Endodermal cell (in vitro differentiated cells): ENCODE results near the gene GPBP1. TPM values are rescaled to one million over a fixed set of nuclear protein-coding genes. Genes with fewer than 3 reads are reported as not detected.
"Not testable (repeated sequence)": the region's sequence is repeated elsewhere in the genome, so short reads cannot be mapped to it uniquely, and the experiment has no call there.

ENCODE experiments used
- DNase-seq: peaks from one replicate; pipeline ENCODE4 v3.0.0-alpha.2; 2017
- H3K27ac ChIP-seq: 2 replicates; pipeline ENCODE4 v1.5.1; 2013; ENCODE audit warnings: mild to moderate bottlenecking, low read depth, low read length, moderate library complexity
- H3K27me3 ChIP-seq: 2 replicates; pipeline ENCODE4 v1.6.1; 2013; ENCODE audit warnings: mild to moderate bottlenecking, low read length, moderate library complexity; ENCODE audit not compliant: insufficient read depth, control insufficient read depth, poor library complexity, severe bottlenecking
- H3K36me3 ChIP-seq: 2 replicates; pipeline ENCODE4 v1.7.0; 2013; ENCODE audit warnings: mild to moderate bottlenecking, low read length, moderate library complexity; ENCODE audit not compliant: control insufficient read depth, insufficient read depth
- H3K4me1 ChIP-seq: one replicate; pipeline ENCODE4 v1.7.0; 2013; ENCODE audit warnings: low read length; ENCODE audit not compliant: control insufficient read depth, insufficient read depth
- H3K4me3 ChIP-seq: 2 replicates; pipeline ENCODE4 v1.5.1; 2013; ENCODE audit warnings: mild to moderate bottlenecking, low read length, moderate library complexity
- H3K9ac ChIP-seq: 2 replicates; pipeline ENCODE4 v1.6.1; 2013; ENCODE audit warnings: mild to moderate bottlenecking, low read length, moderate library complexity; ENCODE audit not compliant: poor library complexity, severe bottlenecking; ENCODE audit errors: extremely low read depth
- H3K9me3 ChIP-seq: 2 replicates; pipeline ENCODE4 v1.6.1; 2013; ENCODE audit warnings: mild to moderate bottlenecking, low read length, moderate library complexity; ENCODE audit not compliant: control insufficient read depth
- H3K27ac Mint-ChIP-seq: 2 replicates; pipeline ENCODE4 v1.8.0; 2020; ENCODE audit warnings: mixed read lengths
- H3K27me3 Mint-ChIP-seq: 2 replicates; pipeline ENCODE4 v1.8.0; 2021; ENCODE audit warnings: mild to moderate bottlenecking, mixed read lengths; ENCODE audit not compliant: insufficient read depth
- H3K36me3 Mint-ChIP-seq: 2 replicates; pipeline ENCODE4 v1.8.0; 2020; ENCODE audit warnings: low read depth, mixed read lengths
- H3K4me1 Mint-ChIP-seq: 2 replicates; pipeline ENCODE4 v1.8.0; 2020; ENCODE audit warnings: mixed read lengths
- H3K4me3 Mint-ChIP-seq: 2 replicates; pipeline ENCODE4 v1.8.0; 2020; ENCODE audit warnings: mild to moderate bottlenecking, moderate library complexity, mixed read lengths
- H3K9me3 Mint-ChIP-seq: 2 replicates; pipeline ENCODE4 v1.8.0; 2020; ENCODE audit warnings: mild to moderate bottlenecking, mixed read lengths
- CTCF ChIP-seq: fragments of 200-600 bp; sonication (generic); conservative IDR thresholded peaks from 2 replicates; pipeline ENCODE4 v1.5.0; 2021; ENCODE audit warnings: antibody characterized with exemption, mild to moderate bottlenecking
- WGBS, 2 experiments: methylation state at CpG; one replicate each; pipeline versions ENCODE4 v1.1.5 to v1.1.7; 2013; ENCODE audit warnings: missing lambda C conversion rate in 2 of 2, mixed read lengths in 1 of 2; ENCODE audit not compliant: insufficient coverage in 1 of 2, insufficient read length in 1 of 2; 5-methylcytosine and 5-hydroxymethylcytosine counted together
- total RNA-seq, 2 donors: library from RNA; stranded (reverse); fragmentation: NEBNext Ultra II Directional in 1 of 2; extraction: Animal tissue kit (Norgen Biotek cat#: 25700) in 1 of 2; gene quantifications; 2 replicates in 1 of 2; 3 replicates in 1 of 2; pipeline ENCODE4 v1.2.1, GENCODE V29; 2021

GPBP1 gene
- total RNA-seq, 2 donors from 2014 or later = 109 to 124 TPM

DNA sequence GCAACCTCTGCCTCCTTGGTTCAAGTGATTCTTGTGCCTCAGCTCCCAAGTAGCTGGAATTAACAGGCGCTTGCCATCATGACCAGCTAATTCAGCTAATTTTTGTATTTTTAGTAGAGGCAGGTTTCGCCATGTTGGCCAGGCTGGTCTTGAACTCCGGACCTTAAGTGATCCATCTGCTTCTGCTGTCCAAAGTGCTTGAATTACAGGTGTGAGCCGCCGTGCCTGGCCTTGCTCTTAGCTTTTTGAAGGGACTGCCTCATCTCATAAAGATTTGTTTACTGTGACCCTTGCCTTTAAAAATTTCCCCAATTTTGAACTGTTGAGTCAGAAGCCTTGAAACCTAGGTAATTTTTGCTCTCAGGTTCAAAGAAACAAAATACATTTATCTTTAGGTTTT is 17.3 kb downstream of the GPBP1 start:
- H3K9me3 ChIP-seq = no peaks in the 10 kb centered on the region
- Mint-ChIP-seq H3K27me3 (no peaks in the 10 kb centered on the region), H3K4me3 (no peak overlapping the region), H3K27ac (no peak overlapping the region), H3K9me3 (no peaks in the 10 kb centered on the region), H3K4me1 (peaks cover 30% of the 10 kb centered on the region), H3K36me3 (peaks cover 34% of the 10 kb centered on the region)
- no peaks in the 10 kb centered on the region for H3K4me1 ChIP-seq
- H3K9ac ChIP-seq = no peak overlapping the region
- 95 to 96% methylated on average over 5 of the region's 5 CpGs for WGBS, 2 experiments
- H3K36me3 ChIP-seq = peaks cover 47% of the 10 kb centered on the region
- TF ChIP-seq CTCF = no peak
- no peaks in the 10 kb centered on the region for H3K27me3 ChIP-seq
- H3K27ac ChIP-seq = no peak overlapping the region
- H3K4me3 ChIP-seq = no peak overlapping the region
- DNase-seq = no peak

GRCh38 chr5:57191986-57192385 is 18.1 kb downstream of the GPBP1 start:
- Mint-ChIP-seq H3K27ac (no peak overlapping the region), H3K9me3 (no peaks in the 10 kb centered on the region), H3K27me3 (no peaks in the 10 kb centered on the region), H3K4me3 (no peak overlapping the region), H3K4me1 (peaks cover 23% of the 10 kb centered on the region), H3K36me3 (peaks cover 36% of the 10 kb centered on the region)
- Histone ChIP-seq H3K4me1 (no peaks in the 10 kb centered on the region), H3K36me3 (peaks cover 53% of the 10 kb centered on the region), H3K9me3 (no peaks in the 10 kb centered on the region), H3K9ac (no peak overlapping the region), H3K4me3 (no peak overlapping the region), H3K27me3 (no peaks in the 10 kb centered on the region), H3K27ac (no peak overlapping the region)
- 94 to 100% methylated on average over 2 of the region's 2 CpGs for WGBS, 2 experiments
- TF ChIP-seq CTCF = no peak
- no peak for DNase-seq

- not testable (repeated sequence) for H3K9me3 Mint-ChIP-seq, H3K27me3 Mint-ChIP-seq, H3K9ac ChIP-seq, H3K9me3 ChIP-seq, H3K4me3 ChIP-seq, DNase-seq, H3K4me1 ChIP-seq, H3K27ac ChIP-seq, H3K27ac Mint-ChIP-seq, H3K27me3 ChIP-seq, H3K4me3 Mint-ChIP-seq
- Mint-ChIP-seq H3K4me1 (peaks cover 16% of the 10 kb centered on the region), H3K36me3 (peaks cover 40% of the 10 kb centered on the region)
- H3K36me3 ChIP-seq = peaks cover 58% of the 10 kb centered on the region
- 97 to 98% methylated on average over 6 of the region's 6 CpGs for WGBS, 2 experiments
Observed at GRCh38 chr5:57192832-57193231, 19.0 kb downstream of the GPBP1 start.

GRCh38 chr5:57193757-57194413 is 20.0 kb downstream of the GPBP1 start:
- Histone ChIP-seq H3K36me3 (peaks cover 55% of the 10 kb centered on the region), H3K9ac (no peak overlapping the region), H3K4me3 (no peak overlapping the region), H3K9me3 (no peaks in the 10 kb centered on the region), H3K27me3 (no peaks in the 10 kb centered on the region), H3K27ac (no peak overlapping the region), H3K4me1 (no peaks in the 10 kb centered on the region)
- WGBS, 2 experiments = 100% methylated on average over 1 to 2 of the region's 3 CpGs
- no peak for TF ChIP-seq CTCF
- Mint-ChIP-seq H3K9me3 (no peaks in the 10 kb centered on the region), H3K27ac (no peak overlapping the region), H3K27me3 (no peaks in the 10 kb centered on the region), H3K4me1 (peaks cover 11% of the 10 kb centered on the region), H3K36me3 (peaks cover 45% of the 10 kb centered on the region), H3K4me3 (no peak overlapping the region)
- no peak for DNase-seq
